ENCODE results near the gene SMO.
"Not testable (repeated sequence)": the region's sequence is repeated elsewhere in the genome, so short reads cannot be mapped to it uniquely, and the experiment has no call there.

SMO gene

GRCh38 chr7:129240119-129240820 is 51.8 kb downstream of the SMO start:
- no peak for FAIRE-seq

GRCh38 chr7:129244220-129244619 is 55.8 kb downstream of the SMO start:
- no peak for FAIRE-seq

- FAIRE-seq, result no peak
These were observed 57.1 kb downstream of the SMO start for GRCh38 chr7:129245533-129245932.

- FAIRE-seq, result no peak
These were observed 58.7 kb downstream of the SMO start for GRCh38 chr7:129247087-129247486.

GRCh38 chr7:129252128-129252527 is 63.7 kb downstream of the SMO start:
- no peak for FAIRE-seq

GRCh38 chr7:129252603-129253002 is 64.2 kb downstream of the SMO start:
- not testable (repeated sequence) for FAIRE-seq

- FAIRE-seq, result no peak
These were observed 67.4 kb downstream of the SMO start for GRCh38 chr7:129255800-129256199.

GRCh38 chr7:129256221-129256620 is 67.8 kb downstream of the SMO start:
- no peak for FAIRE-seq

GRCh38 chr7:129257168-129257567 is 68.7 kb downstream of the SMO start:
- FAIRE-seq, result no peak

GRCh38 chr7:129258649-129259389 is 70.4 kb downstream of the SMO start:
- FAIRE-seq, result no peak

GRCh38 chr7:129262324-129262723 is 73.9 kb downstream of the SMO start:
- FAIRE-seq, result no peak

Measured in islet of Langerhans (tissue), 1 donor.